GM19324 (cell line): ENCODE results near the gene C17orf107.
"Not testable (repeated sequence)": the region's sequence is repeated elsewhere in the genome, so short reads cannot be mapped to it uniquely, and the experiment has no call there.

Experiments
- ATAC-seq: cut with Tn5 transposase; IDR thresholded peaks from one replicate; pipeline ENCODE4 v1.9.1; 2021; ENCODE audit warnings: mild to moderate bottlenecking, moderate library complexity; ENCODE audit not compliant: unreplicated experiment, low FRiP score

C17orf107 gene

GRCh38 chr17:4899341-4900230 lies at the start of gene C17orf107:
C17orf107 (plus strand) TSS chr17:4899536; CDS start chr17:4899763, 227 bp downstream.
- ATAC-seq = peak; percentile 47

DNA sequence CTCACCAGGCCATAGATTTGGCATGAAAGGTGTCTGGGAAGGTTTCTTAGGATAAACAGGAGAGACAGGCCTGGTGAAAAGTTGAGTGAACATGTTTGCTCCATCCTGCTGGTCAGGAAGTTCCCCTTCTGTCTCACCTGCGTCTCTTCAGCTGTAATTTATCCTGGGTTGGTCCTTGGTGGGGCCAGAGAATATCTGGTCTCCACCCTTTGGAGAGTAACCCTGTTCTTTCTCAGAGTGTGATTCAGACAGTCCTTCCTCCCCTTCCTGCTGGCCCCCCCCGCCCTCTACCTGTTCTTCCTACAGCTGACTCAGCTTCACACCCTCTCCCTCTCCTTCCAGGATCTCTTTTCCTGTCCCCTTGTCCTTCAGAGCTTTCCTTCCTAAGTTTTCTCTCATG lies 49.1 kb upstream of the C17orf107 start:
- ATAC-seq = no peak

DNA sequence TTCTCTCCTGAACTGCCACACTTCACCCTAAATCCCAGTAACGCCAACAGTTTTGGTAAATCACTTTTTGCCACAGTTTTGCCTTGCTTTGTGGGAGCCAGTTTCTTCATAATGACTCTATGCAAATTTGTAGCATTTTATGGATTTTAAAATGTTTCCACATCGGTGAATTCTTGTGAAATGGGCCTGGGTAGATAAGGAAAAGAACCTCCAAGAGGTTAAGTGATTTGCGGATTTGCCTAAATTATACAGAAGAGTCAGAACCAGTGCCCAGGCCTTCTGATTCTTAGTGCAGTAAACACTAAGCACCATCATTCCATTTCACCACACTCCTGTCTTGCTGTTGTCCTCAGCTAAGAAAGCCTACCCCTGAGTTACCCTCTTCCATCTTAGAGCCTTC lies 48.3 kb upstream of the C17orf107 start:
- no peak for ATAC-seq

DNA sequence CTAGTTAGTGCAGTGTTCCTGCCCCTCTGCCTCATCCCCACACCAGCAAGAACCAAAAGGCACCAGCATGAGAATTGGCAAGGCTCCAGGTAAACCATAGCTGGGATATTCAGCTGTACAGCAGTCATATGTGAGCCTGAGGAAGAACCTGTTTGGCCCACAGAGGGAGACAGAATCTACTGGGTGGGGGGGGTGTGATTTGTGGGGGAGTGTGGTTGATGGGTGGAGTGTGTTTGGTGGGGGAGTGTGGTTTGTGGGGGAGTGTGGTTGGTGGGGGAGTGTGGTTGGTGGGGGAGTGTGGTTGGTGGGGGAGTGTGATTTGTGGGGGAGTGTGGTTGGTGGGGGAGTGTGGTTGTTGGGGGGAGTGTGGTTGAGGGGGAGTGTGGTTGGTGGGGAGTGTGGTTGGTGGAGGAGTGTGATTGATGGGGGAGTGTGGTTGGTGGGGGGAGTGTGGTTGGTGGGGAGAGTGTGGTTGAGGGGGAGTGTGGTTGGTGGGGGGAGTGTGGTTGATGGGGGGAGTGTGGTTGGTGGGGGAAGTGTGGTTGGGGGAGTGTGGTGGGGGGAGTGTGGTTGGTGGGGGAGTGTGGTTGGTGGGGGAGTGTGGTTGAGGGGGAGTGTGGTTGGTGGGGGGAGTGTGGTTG lies 46.6 kb upstream of the C17orf107 start:
- ATAC-seq = no peak

DNA sequence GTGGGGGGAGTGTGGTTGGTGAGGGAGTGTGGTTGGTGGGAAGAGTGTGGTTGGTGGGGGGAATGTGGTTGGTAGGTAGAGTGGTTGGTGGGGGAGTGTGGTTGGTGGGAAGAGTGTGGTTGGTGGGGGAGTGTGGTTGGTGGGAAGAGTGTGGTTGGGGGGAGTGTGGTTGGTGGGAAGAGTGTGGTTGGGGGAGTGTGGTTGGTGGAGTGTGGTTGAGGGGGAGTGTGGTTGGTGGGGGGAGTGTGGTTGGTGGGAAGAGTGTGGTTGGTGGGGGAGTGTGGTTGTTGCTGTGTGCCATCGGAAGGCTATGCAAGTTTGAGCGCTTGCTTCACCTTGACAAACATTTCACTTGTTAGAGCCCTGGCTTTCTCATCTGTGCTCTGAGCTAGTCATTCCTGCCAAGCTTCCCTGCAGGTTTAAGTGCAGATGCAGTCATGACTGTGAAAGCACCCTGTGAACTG lies 46.1 kb upstream of the C17orf107 start:
- no peak for ATAC-seq

DNA sequence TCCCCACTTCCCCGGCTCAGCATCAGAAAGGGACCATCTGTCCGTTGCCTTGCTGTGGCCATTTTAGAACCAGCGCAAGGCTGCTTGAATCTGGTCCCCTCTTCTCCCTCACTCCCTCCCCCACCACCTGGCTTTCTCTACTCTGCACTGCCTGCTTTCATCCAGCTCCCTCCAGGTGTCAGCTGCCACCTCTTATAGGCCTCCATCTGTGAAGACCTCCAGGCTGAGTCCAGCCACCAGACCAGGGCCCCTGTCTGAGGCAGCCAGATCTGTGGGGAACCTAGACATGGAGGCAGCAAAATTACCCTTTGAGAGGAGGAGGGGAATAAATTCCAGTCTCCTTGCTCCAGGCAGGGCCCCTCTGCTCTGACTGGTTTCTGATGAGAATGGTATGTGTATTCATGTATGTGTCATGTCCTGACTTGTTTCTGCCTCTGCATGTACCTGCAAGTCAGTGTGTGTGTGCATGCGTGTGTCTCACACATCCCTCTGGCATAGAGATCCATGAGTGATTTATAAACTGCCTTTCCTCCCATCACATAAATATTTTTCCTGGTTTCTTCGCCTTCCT lies 45.1 kb upstream of the C17orf107 start:
- ATAC-seq = no peak

DNA sequence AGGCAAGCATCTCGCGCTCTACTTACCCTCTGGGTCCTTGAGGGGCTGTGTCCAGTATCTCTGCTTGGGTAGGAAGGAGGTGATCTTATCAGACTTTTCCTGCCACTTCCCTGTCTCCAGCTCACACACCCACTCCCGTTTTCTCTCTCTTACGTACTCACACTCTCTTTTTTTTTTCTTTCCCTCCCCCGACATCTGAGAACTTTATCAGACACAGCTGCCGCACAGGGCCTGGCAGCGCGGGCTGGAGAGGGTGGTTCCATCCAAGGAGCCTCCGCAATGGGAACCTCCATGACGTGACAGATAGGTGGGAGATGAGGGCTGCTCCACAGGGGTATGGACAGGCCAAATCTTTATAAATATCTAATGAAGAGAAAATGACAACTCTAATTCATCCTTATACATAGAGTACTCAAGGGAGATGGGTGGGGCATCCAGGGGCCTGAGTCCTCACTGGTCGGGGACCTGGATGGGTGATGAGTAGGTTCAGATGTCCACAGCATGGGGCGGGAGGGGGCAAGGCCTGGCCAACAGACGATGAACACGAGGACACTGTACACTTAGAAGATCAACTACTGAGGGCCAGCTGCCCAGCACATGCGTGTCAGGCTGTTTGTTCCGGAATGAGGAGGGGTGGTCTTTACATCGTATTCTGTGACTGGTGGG lies 42.9 kb upstream of the C17orf107 start:
- no peak for ATAC-seq

GRCh38 chr17:4856937-4857314 lies 42.4 kb upstream of the C17orf107 start:
- ATAC-seq = no peak

DNA sequence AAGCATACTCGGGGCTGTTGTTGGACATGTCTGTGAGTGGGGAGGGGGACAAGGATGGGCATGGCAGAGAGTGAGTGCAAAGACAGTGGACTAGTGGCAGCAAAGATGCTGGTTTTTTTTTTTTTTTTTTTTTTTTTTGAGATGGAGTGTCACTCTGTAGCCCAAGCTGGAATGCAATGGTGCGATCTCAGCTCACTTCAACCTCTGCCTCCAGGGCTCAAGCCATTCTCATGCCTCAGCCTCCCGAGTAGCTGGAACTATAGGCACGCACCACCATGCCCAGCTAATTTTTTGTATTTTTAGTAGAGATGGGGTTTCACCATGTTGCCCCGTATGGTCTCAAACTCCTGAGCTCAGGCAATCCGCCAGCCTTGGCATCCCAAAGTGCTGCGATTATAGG lies 42.0 kb upstream of the C17orf107 start:
- ATAC-seq = not testable (repeated sequence)

DNA sequence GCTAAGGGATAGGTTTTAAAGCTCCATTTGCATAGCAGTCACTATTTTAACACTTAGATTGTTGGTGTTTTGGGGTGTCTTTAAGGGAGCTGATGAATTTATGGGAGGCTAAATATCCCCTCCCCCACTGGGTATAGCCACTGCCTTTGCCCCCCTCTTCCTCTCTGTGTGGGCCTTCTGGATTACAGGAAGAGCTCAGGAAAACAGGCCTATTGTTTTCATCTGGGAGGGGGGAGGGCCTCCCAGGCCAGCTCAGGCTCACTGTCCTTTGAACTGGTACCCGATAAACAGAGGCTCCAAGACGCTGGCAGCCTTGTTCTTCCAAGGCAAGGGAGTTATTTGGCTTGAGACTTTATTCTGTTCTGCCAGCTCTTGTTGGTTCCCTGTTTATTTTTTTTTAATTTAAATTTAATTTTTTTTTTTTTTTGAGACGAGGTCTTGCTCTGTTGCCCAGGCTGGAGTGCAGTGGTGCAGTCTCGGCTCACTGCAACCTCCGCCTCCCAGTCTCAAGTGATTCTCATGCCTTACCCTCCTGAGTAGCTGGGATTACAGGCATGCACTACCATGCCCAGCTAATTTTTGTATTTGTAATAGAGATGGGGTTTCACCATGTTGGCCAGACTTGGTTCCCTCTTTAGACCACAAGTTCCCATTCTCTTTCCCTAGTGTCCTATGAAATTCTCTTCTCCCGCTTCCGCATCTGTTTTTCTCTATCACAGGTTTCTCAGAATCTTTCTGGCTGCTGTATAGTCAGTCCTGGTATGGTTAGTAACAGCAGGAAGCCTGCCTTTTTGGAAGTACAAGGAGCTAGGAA lies 41.1 kb upstream of the C17orf107 start:
- no peak for ATAC-seq

- ATAC-seq = no peak
These were observed 40.5 kb upstream of the C17orf107 start for GRCh38 chr17:4858882-4859260.

- ATAC-seq = no peak
These were observed 39.3 kb upstream of the C17orf107 start for GRCh38 chr17:4859816-4860625.

DNA sequence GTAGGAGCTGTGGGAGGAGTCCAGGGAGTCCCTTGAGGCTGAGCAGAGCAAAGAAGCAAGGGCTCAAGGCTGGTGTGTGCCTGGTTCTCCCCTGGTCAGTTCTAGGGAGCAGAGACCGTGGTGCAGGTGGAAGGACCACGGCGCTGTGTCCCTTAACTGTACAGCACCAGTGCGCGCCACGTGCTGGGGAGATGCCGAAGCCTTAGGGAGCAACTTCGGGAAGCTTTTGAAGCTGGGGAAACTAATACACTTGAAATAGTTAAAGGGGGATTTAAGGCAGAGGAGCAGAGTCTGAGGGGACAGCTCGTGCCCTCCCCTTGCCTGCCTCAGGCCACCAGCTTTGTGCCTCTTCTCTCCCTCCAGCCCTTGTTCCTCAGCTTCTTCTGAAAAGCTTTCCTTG lies 38.7 kb upstream of the C17orf107 start:
- no peak for ATAC-seq

- ATAC-seq = no peak
These were observed 38.3 kb upstream of the C17orf107 start for GRCh38 chr17:4861052-4861451.

GRCh38 chr17:4862720-4863119 lies 36.6 kb upstream of the C17orf107 start:
- ATAC-seq = no peak

- ATAC-seq = no peak
These were observed 36.0 kb upstream of the C17orf107 start for GRCh38 chr17:4863321-4863720.

- not testable (repeated sequence) for ATAC-seq
These were observed 31.8 kb upstream of the C17orf107 start for GRCh38 chr17:4867535-4867934.

GRCh38 chr17:4869058-4869998 lies 30.0 kb upstream of the C17orf107 start:
- not testable (repeated sequence) for ATAC-seq
